SK-N-SH (cell line): ENCODE results near the gene SLC45A1. TPM values are rescaled to one million over a fixed set of nuclear protein-coding genes. Genes with fewer than 3 reads are reported as not detected.

Source experiments
- CTCF ChIA-PET: fragments of 300-600, 350-600 bp; formaldehyde crosslinking; extraction: SDS; loops from one replicate; lab custom pipeline; 2021; lab: Yijun Ruan, JAX
- POLR2A ChIA-PET: fragments of 350-600 bp; sonication (Branson Sonifier 250); formaldehyde crosslinking; extraction: SDS; loops from one replicate; lab custom pipeline; 2020; ENCODE audit warnings: antibody characterized with exemption, inconsistent platforms; lab: Yijun Ruan, JAX
- DNase-seq: peaks from one replicate; pipeline ENCODE4 v3.0.0; 2012
- H2AFZ ChIP-seq: fragments of 200-600 bp; sonication (generic); 2 replicates; pipeline ENCODE4 v1.8.1; 2016; ENCODE audit warnings: antibody characterized with exemption, mild to moderate bottlenecking, low read depth
- H3F3A ChIP-seq: fragments of 200-600 bp; sonication (generic); replicated peaks from 2 replicates; pipeline ENCODE3; 2016; ENCODE audit warnings: antibody characterized with exemption, mild to moderate bottlenecking; ENCODE audit not compliant: insufficient read depth
- H3K27ac ChIP-seq, 2 experiments: fragments of 200-500 bp in 1 of 2; fragments of 200-600 bp in 1 of 2; sonication (Bioruptor generic) in 1 of 2; sonication (generic), shearing (Covaris generic) in 1 of 2; 2 replicates each; pipeline versions ENCODE4 v1.5.1 to v1.6.1; 2014 to 2016; ENCODE audit warnings: low read depth in 2 of 2, inconsistent platforms in 1 of 2, low read length in 1 of 2, mild to moderate bottlenecking in 1 of 2, mixed read lengths in 1 of 2
- H3K27me3 ChIP-seq: fragments of 200-600 bp; sonication (generic), shearing (Covaris generic); 2 replicates; pipeline ENCODE4 v1.6.1; 2016; ENCODE audit warnings: mixed run types; ENCODE audit not compliant: insufficient read depth
- H3K36me3 ChIP-seq, 2 experiments: fragments of 200-500 bp in 1 of 2; fragments of 200-600 bp in 1 of 2; sonication (Bioruptor generic) in 1 of 2; sonication (generic) in 1 of 2; replicated peaks in 1 of 2; 2 replicates each; pipeline versions ENCODE3 to v1.5.1; 2014 to 2016; ENCODE audit warnings: low read length in 1 of 2, mild to moderate bottlenecking in 1 of 2; ENCODE audit not compliant: insufficient read depth in 2 of 2, control insufficient read depth in 1 of 2
- H3K4me1 ChIP-seq, 2 experiments: fragments of 200-500 bp in 1 of 2; fragments of 200-600 bp in 1 of 2; sonication (Bioruptor generic) in 1 of 2; sonication (generic), shearing (Covaris generic) in 1 of 2; 2 replicates each; pipeline versions ENCODE4 v1.5.1 to v1.6.1; 2014 to 2016; ENCODE audit warnings: low read depth in 1 of 2, low read length in 1 of 2, mixed run types in 1 of 2; ENCODE audit not compliant: insufficient read depth in 2 of 2, control insufficient read depth in 1 of 2
- H3K4me2 ChIP-seq: fragments of 200-600 bp; sonication (generic), shearing (Covaris generic); 2 replicates; pipeline ENCODE4 v1.6.1; 2017; ENCODE audit warnings: mixed run types
- H3K4me3 ChIP-seq, 2 experiments: fragments of 200-500 bp in 1 of 2; fragments of 200-600 bp in 1 of 2; sonication (Bioruptor generic) in 1 of 2; sonication (generic), shearing (Covaris generic) in 1 of 2; 2 replicates each; pipeline versions ENCODE4 v1.5.1 to v1.8.1; 2014 to 2016; ENCODE audit warnings: low read depth in 2 of 2, inconsistent platforms in 1 of 2, low read length in 1 of 2, mild to moderate bottlenecking in 1 of 2, mixed read lengths in 1 of 2, moderate library complexity in 1 of 2
- H3K79me2 ChIP-seq: fragments of 200-600 bp; sonication (generic); 2 replicates; pipeline ENCODE4 v1.8.1; 2017; ENCODE audit warnings: mild to moderate bottlenecking; ENCODE audit not compliant: insufficient read depth
- H3K9ac ChIP-seq: fragments of 200-600 bp; sonication (generic); 2 replicates; pipeline ENCODE4 v1.6.1; 2017; ENCODE audit warnings: mixed run types
- H3K9me2 ChIP-seq: fragments of 200-600 bp; sonication (generic); 2 replicates; pipeline ENCODE4 v1.6.1; 2017; ENCODE audit warnings: mixed run types
- H3K9me3 ChIP-seq: fragments of 200-600 bp; sonication (generic); 2 replicates; pipeline ENCODE4 v1.6.1; 2017; ENCODE audit warnings: mixed run types, mild to moderate bottlenecking, moderate library complexity
- H4K20me1 ChIP-seq: fragments of 200-600 bp; sonication (generic); 2 replicates; pipeline ENCODE4 v1.6.1; 2017; ENCODE audit warnings: mild to moderate bottlenecking, mixed run types; ENCODE audit not compliant: insufficient read depth
- FOSL2 ChIP-seq: IDR thresholded peaks from 2 replicates; pipeline ENCODE4 v1.4.0; 2012; ENCODE audit warnings: low read depth, mild to moderate bottlenecking, moderate library complexity, borderline replicate concordance
- FOXJ3 ChIP-seq: sonication (generic); formaldehyde crosslinking; IDR thresholded peaks from 2 replicates; pipeline ENCODE4 v1.5.1; 2020; ENCODE audit warnings: mild to moderate bottlenecking, missing genetic modification reagents
- MEF2A ChIP-seq: IDR thresholded peaks from 2 replicates; pipeline ENCODE4 v1.4.0; 2012; ENCODE audit warnings: low read depth, borderline replicate concordance
- NFIC ChIP-seq: IDR thresholded peaks from 2 replicates; pipeline ENCODE4 v1.4.0; 2012; ENCODE audit warnings: borderline replicate concordance
- NRF1 ChIP-seq: IDR thresholded peaks from 2 replicates; pipeline ENCODE4 v1.6.1; 2012; ENCODE audit warnings: low read depth, mild to moderate bottlenecking, low read length
- POLR2AphosphoS5 ChIP-seq: IDR thresholded peaks from 2 replicates; pipeline ENCODE4 v1.6.1; 2012; ENCODE audit warnings: low read depth, low read length
- SIN3A ChIP-seq: IDR thresholded peaks from 2 replicates; pipeline ENCODE4 v1.6.1; 2012; ENCODE audit warnings: low read depth, mild to moderate bottlenecking, low read length, moderate library complexity, borderline replicate concordance
- TAF1 ChIP-seq: IDR thresholded peaks from 2 replicates; pipeline ENCODE4 v1.6.1; 2012; ENCODE audit warnings: low read depth, mild to moderate bottlenecking, low read length, moderate library complexity, borderline replicate concordance
- TEAD4 ChIP-seq: IDR thresholded peaks from 2 replicates; pipeline ENCODE4 v1.4.0; 2012; ENCODE audit warnings: mild to moderate bottlenecking, borderline replicate concordance; ENCODE audit not compliant: insufficient read depth
- USF2 ChIP-seq: fragments of 150-350 bp; IDR thresholded peaks from 2 replicates; pipeline ENCODE4 v1.6.1; 2017; ENCODE audit warnings: antibody characterized with exemption, low read length, low read depth, borderline replicate concordance
- YY1 ChIP-seq: IDR thresholded peaks from 2 replicates; pipeline ENCODE4 v1.4.0; 2012; ENCODE audit warnings: low read depth, mild to moderate bottlenecking
- ZBTB33 ChIP-seq: IDR thresholded peaks from 2 replicates; pipeline ENCODE4 v1.4.0; 2012; ENCODE audit warnings: low read depth, borderline replicate concordance
- WGBS: methylation state at CpG from one replicate; pipeline ENCODE4 v1.1.6; 2017; ENCODE audit warnings: low lambda C conversion rate; 5-methylcytosine and 5-hydroxymethylcytosine counted together
- polyA plus RNA-seq, 3 experiments: library from polyadenylated mRNA; depleted of rRNA; stranded (reverse); fragments of >200 nt; gene quantifications; 2 replicates each; pipeline ENCODE4 v1.2.3, GENCODE V29; 2012
- TF ChIP-seq, protein P1 (sequence below): IDR thresholded peaks from 2 replicates; pipeline ENCODE4 v1.4.0; 2012; ENCODE audit warnings: low read depth, borderline replicate concordance
- TF ChIP-seq, protein P2 (sequence below): IDR thresholded peaks from 2 replicates; pipeline ENCODE4 v1.4.0; 2012; ENCODE audit warnings: low read depth
- TF ChIP-seq, protein P3 (sequence below): fragments of 150-350 bp; IDR thresholded peaks from 2 replicates; pipeline ENCODE4 v1.6.1; 2016; ENCODE audit warnings: mild to moderate bottlenecking, low read depth, low read length

Gene SLC45A1
- polyA plus RNA-seq, 1 of the 3 experiments (the other 2 are of a cell fraction): 2.5 TPM

DNA sequence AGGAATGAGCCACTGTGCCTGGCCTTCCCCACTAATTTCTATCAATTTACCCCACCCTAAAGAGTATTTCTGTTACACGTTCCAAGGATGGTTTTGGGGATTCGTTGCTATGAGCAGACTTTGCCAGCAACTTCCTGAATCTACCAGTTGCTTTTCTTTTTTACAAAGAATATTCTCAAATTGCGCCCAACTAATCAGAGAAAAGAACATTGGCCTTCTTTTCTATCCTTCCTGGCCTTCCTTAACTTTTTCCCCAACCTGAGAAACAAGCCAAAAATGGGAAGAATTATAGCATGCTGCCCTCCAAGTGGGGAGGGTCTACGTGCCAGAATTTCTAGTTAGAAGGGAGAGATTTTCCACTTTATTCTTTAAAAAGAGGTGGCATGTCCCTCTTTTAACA lies 44.9 kb upstream of the SLC45A1 start:
- H3F3A ChIP-seq: no peaks in the 10 kb centered on the region
- no peaks in the 10 kb centered on the region for H3K4me1 ChIP-seq
- H3K79me2 ChIP-seq: no peaks in the 10 kb centered on the region
- H3K9me2 ChIP-seq: no peaks in the 10 kb centered on the region
- TF ChIP-seq POLR2AphosphoS5: no peak
- no peak for TF ChIP-seq TAF1
- TF ChIP-seq, all 33 proteins: peak for 0
- no peak overlapping the region for H3K4me3 ChIP-seq
- no peak overlapping the region for H2AFZ ChIP-seq
- H3K36me3 ChIP-seq: no peaks in the 10 kb centered on the region
- ChIA-PET CTCF (interaction anchor here (1.9 to 2.2 kb wide), 2 partner anchors 41 to 258 kb away, joined by 5 to 6 read pairs; no protein-coding TSS in a partner anchor), POLR2A (no interaction called here)
- no peak overlapping the region for H3K27ac ChIP-seq
- H3K9ac ChIP-seq: no peak overlapping the region
- no peak overlapping the region for H3K4me2 ChIP-seq
- no peaks in the 10 kb centered on the region for H3K27me3 ChIP-seq
- DNase-seq: no peak
- H4K20me1 ChIP-seq: no peaks in the 10 kb centered on the region
- no peaks in the 10 kb centered on the region for H3K9me3 ChIP-seq
- WGBS: 63% methylated on average over 4 of the region's 4 CpGs

DNA sequence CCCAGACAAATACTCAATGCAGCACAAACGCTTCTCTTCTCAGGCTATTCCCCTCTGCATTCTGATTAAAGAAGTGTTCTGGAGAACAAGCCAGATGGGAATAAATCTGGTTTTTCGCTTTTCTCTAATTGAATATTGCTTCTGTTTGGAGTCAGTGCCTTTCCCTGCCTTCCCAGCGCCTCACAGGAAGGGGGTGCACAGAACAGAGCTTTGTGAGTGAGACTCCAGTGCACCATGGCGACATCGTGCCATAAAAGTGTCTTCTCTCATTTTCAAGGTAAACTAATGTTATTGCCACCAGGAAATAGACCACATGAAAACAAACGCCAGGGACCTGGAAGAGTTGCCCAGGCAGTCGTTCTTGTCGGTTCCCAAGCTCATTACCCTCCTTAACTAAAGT lies 43.6 kb upstream of the SLC45A1 start:
- no peak for TF ChIP-seq ZBTB33
- no peak for TF ChIP-seq POLR2AphosphoS5
- TF ChIP-seq MEF2A: no peak
- no peak for TF ChIP-seq TAF1
- no peak for TF ChIP-seq SIN3A
- no peak for TF ChIP-seq YY1
- WGBS: 64% methylated on average over 8 of the region's 8 CpGs
- Histone ChIP-seq H3K4me2 (no peak overlapping the region), H3K9ac (no peak overlapping the region), H3K36me3 (no peaks in the 10 kb centered on the region), H3K27ac (no peak overlapping the region), H3K9me2 (no peaks in the 10 kb centered on the region), H2AFZ (no peak overlapping the region), H3K4me3 (no peak overlapping the region), H3K9me3 (no peaks in the 10 kb centered on the region), H3F3A (no peaks in the 10 kb centered on the region), H4K20me1 (no peaks in the 10 kb centered on the region), H3K27me3 (no peaks in the 10 kb centered on the region), H3K79me2 (no peaks in the 10 kb centered on the region), H3K4me1 (no peaks in the 10 kb centered on the region)
- DNase-seq: no peak
- CTCF ChIA-PET: interaction anchor here (1.9 to 2.2 kb wide), 2 partner anchors 40 to 259 kb away, joined by 5 to 6 read pairs; no protein-coding TSS in a partner anchor
- POLR2A ChIA-PET: no interaction called here

DNA sequence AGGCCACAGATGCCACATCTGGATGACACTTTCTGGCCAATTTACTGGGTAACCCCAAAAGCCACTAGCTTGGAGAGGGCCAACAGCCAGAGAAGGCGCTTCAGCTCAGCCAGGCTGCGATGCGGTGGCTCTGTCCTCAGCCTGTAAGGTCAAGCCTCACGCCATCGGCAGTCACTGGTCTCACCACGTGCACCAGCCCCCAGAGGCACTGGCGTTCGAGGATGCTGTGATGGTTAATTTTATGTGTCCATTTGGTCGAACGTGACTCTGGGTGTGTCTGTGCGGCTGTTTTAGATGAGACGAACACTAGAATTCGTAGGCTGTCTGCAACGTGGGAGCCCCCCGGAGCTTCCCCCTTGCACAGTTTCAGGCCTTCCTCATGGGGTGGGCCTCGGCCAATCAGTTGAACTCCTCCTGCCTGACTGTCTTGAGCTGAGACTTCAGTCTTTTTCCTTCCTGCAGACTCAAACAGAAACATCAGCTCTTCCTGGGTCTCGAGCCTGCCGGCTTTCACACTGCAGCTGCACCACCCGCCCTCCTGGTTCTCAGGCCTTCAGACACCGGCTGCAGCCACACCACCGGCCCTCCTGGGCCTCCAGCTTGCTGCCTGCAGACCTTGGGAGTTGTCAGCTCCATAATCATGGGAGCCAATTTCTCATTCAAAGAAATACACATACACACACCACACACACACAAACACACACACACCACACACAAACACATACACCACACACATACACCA lies 41.6 kb upstream of the SLC45A1 start:
- WGBS: 93% methylated on average over 17 of the region's 21 CpGs
- no peak for DNase-seq
- Histone ChIP-seq H3K9me3 (no peaks in the 10 kb centered on the region), H3K4me1 (no peaks in the 10 kb centered on the region), H4K20me1 (no peaks in the 10 kb centered on the region), H3K4me2 (no peak overlapping the region), H3K79me2 (no peaks in the 10 kb centered on the region), H3K9ac (no peak overlapping the region), H3K27me3 (no peaks in the 10 kb centered on the region), H3K9me2 (no peaks in the 10 kb centered on the region), H3K36me3 (no peaks in the 10 kb centered on the region), H3F3A (no peaks in the 10 kb centered on the region), H2AFZ (no peak overlapping the region), H3K4me3 (no peak overlapping the region), H3K27ac (no peak overlapping the region)
- ChIA-PET CTCF (no interaction called here), POLR2A (no interaction called here)
- no peak for TF ChIP-seq TEAD4
- no peak for TF ChIP-seq FOSL2
- TF ChIP-seq, protein P1, sequence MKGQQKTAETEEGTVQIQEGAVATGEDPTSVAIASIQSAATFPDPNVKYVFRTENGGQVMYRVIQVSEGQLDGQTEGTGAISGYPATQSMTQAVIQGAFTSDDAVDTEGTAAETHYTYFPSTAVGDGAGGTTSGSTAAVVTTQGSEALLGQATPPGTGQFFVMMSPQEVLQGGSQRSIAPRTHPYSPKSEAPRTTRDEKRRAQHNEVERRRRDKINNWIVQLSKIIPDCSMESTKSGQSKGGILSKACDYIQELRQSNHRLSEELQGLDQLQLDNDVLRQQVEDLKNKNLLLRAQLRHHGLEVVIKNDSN: no peak
- no peak for TF ChIP-seq NFIC
- TF ChIP-seq, protein P2, sequence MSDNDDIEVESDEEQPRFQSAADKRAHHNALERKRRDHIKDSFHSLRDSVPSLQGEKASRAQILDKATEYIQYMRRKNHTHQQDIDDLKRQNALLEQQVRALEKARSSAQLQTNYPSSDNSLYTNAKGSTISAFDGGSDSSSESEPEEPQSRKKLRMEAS: no peak
- TF ChIP-seq, protein P3, sequence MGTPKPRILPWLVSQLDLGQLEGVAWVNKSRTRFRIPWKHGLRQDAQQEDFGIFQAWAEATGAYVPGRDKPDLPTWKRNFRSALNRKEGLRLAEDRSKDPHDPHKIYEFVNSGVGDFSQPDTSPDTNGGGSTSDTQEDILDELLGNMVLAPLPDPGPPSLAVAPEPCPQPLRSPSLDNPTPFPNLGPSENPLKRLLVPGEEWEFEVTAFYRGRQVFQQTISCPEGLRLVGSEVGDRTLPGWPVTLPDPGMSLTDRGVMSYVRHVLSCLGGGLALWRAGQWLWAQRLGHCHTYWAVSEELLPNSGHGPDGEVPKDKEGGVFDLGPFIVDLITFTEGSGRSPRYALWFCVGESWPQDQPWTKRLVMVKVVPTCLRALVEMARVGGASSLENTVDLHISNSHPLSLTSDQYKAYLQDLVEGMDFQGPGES: no peak
- no peak for TF ChIP-seq USF2
- TF ChIP-seq POLR2AphosphoS5: no peak
- no peak for TF ChIP-seq FOXJ3
- TF ChIP-seq NRF1: no peak
